GM12865 (cell line): ENCODE measurements around the gene KIF26B.

Source experiments
- DNase-seq: peaks from one replicate; pipeline ENCODE4 v3.0.0; 2010; ENCODE audit warnings: low read depth
- H3K4me3 ChIP-seq: 2 replicates; pipeline ENCODE4 v1.5.1; 2011; ENCODE audit warnings: mild to moderate bottlenecking, low read depth, low read length, control low read depth
- CTCF ChIP-seq: IDR thresholded peaks from 2 replicates; pipeline ENCODE4 v1.5.1; 2011; ENCODE audit warnings: low read length, control low read depth, low read depth, inconsistent platforms; ENCODE audit not compliant: insufficient read depth; ENCODE audit errors: missing control alignments

KIF26B gene

GRCh38 chr1:245148861-245149260 lies 5.9 kb upstream of the KIF26B start:
- DNase-seq, result no peak
- no peak for TF ChIP-seq CTCF
- no peak overlapping the region for H3K4me3 ChIP-seq

- TF ChIP-seq CTCF, result peak; percentile 57
- DNase-seq, result peak; percentile 82
- H3K4me3 ChIP-seq, result peak overlapping the region; percentile 18
These were observed 1.7 kb upstream of the KIF26B start for GRCh38 chr1:245153081-245153551.

GRCh38 chr1:245153552-245154428 lies 995 bp upstream of the KIF26B start:
- DNase-seq, result peak; percentile 9
- peak overlapping the region; percentile 18 for H3K4me3 ChIP-seq
- no peak for TF ChIP-seq CTCF

- TF ChIP-seq CTCF, result no peak
- no peak for DNase-seq
- peak overlapping the region; percentile 47 for H3K4me3 ChIP-seq
These were observed 671 bp downstream of the KIF26B start for GRCh38 chr1:245155272-245156040.

- H3K4me3 ChIP-seq, result peak overlapping the region; percentile 47
- DNase-seq, result peak; percentile 87
- TF ChIP-seq CTCF, result peak; percentile 70
These were observed 1.4 kb downstream of the KIF26B start for GRCh38 chr1:245156041-245156735.

GRCh38 chr1:245156736-245157505 lies 2.1 kb downstream of the KIF26B start:
- peak overlapping the region; percentile 46 for H3K4me3 ChIP-seq

More at GRCh38 chr1:245156736-245157505, 2.1 kb downstream of the KIF26B start:
- peak; percentile 13 for DNase-seq
- TF ChIP-seq CTCF, result no peak
